Heart left ventricle (tissue), 13 donors: ENCODE data around the gene GRIK1.

Experiments used
- POLR2A ChIP-seq, 2 donors: fragments of 450-650 bp; IDR thresholded peaks; one replicate each; pipeline ENCODE4 v1.6.1; 2017; ENCODE audit warnings: antibody characterized with exemption in 2 of 2, mild to moderate bottlenecking in 2 of 2, moderate library complexity in 2 of 2
- TF ChIP-seq, protein P1 (sequence below), 12 donors: fragments of 200-600 bp; sonication (generic) in 4 of 12; IDR thresholded peaks; one replicate each; pipeline versions ENCODE4 v1.5.0 to v1.8.0; 2018 to 2022; ENCODE audit warnings: antibody characterized with exemption in 12 of 12, mild to moderate bottlenecking in 5 of 12
- donor health status: ischemic (EF 13 %, LVEDD 7.1; RV severe dilation, severe dysfunction).
- donor health status: DM: no; HTN: yes; CAD: no.
- donor health status: DM: no; HTN: no; CAD: no.
- donor health status: ischemic (EF 25% LVEDD 6.9; RV normal size, moderate dysfunction).
- donor health status: ischemic (EF 25% LVEDD 5.7; RV mildly dilated, moderate dysfunction).
- donor health status: ischemic (EF 35%, LVEDD 5.7; RV mildly dilated, moderate dysfunction).
- donor health status: nonischemic (EF 11% LVEDD 7.7; RV severe dilation, severe dysfunction).
- donor health status: DM: yes; HTN: yes; CAD: no.
- donor health status: PGD.
- donor health status: ischemic (EF 29% LVEDD 5.4; RV normal size, mild dysfunction).
- donor health status: nonischemic (EF 23%, LVEDD 6.1; RV moderate dilation, normal function).

DNA sequence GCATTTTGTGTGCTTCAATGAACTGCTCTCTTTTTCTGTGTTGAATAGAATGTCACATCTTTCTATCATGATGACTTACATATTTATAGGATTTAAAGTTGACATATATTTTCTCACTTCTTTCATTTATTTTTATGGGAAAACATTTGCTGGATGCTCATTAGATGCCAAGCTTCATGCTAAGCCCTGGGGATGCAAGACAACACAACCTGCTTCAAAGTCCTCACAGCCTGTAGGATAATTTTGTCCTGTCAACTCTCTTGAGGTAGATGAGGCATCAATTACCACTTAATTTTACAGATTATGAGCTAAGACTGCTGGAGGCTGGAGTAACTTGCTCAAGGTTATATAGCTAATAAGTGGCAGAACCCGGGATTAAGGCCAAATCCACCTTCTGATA lies 264.3 kb downstream of the GRIK1 start:
- TF ChIP-seq, protein P1, sequence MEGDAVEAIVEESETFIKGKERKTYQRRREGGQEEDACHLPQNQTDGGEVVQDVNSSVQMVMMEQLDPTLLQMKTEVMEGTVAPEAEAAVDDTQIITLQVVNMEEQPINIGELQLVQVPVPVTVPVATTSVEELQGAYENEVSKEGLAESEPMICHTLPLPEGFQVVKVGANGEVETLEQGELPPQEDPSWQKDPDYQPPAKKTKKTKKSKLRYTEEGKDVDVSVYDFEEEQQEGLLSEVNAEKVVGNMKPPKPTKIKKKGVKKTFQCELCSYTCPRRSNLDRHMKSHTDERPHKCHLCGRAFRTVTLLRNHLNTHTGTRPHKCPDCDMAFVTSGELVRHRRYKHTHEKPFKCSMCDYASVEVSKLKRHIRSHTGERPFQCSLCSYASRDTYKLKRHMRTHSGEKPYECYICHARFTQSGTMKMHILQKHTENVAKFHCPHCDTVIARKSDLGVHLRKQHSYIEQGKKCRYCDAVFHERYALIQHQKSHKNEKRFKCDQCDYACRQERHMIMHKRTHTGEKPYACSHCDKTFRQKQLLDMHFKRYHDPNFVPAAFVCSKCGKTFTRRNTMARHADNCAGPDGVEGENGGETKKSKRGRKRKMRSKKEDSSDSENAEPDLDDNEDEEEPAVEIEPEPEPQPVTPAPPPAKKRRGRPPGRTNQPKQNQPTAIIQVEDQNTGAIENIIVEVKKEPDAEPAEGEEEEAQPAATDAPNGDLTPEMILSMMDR (IDR thresholded peaks at IDR 0.05) = no peak
- no peak for TF ChIP-seq POLR2A (IDR thresholded peaks at IDR 0.05)
